HepG2 (cell line): ENCODE results near the gene MIX23. TPM values are rescaled to one million over a fixed set of nuclear protein-coding genes. Genes with fewer than 3 reads are reported as not detected.

Source experiments
- GPN1 ChIP-seq: sonication (generic); formaldehyde crosslinking; IDR thresholded peaks from 2 replicates; pipeline ENCODE4 v1.5.1; 2020; ENCODE audit warnings: missing genetic modification reagents, borderline replicate concordance
- HCFC1 ChIP-seq: fragments of 150-350 bp; IDR thresholded peaks from 2 replicates; pipeline ENCODE4 v1.6.1; 2014; ENCODE audit warnings: low read depth, low read length
- KLF16 ChIP-seq, 2 experiments: sonication (generic) in 1 of 2; formaldehyde crosslinking in 1 of 2; IDR thresholded peaks; 2 replicates each; pipeline versions ENCODE4 v1.6.1 to v1.8.0; 2016 to 2023; ENCODE audit warnings: missing genetic modification reagents in 2 of 2, missing compliant biosample characterization in 1 of 2
- NBN ChIP-seq: fragments of 450-650 bp; conservative IDR thresholded peaks from 2 replicates; pipeline ENCODE4 v1.6.1; 2017
- PCBP2 ChIP-seq: fragments of 200-400 bp; formaldehyde crosslinking; optimal IDR thresholded peaks from 2 replicates; pipeline ENCODE3; 2018; ENCODE audit warnings: low read length, low read depth; ENCODE audit not compliant: poor library complexity, severe bottlenecking
- POLR2A ChIP-seq, 2 experiments: IDR thresholded peaks; 2 replicates each; pipeline ENCODE4 v1.6.1; 2011; ENCODE audit warnings: low read depth in 2 of 2, low read length in 2 of 2, mild to moderate bottlenecking in 1 of 2, moderate library complexity in 1 of 2; ENCODE audit not compliant: insufficient read depth in 1 of 2
- ZFP36L1 ChIP-seq: sonication (generic); formaldehyde crosslinking; IDR thresholded peaks from 2 replicates; pipeline ENCODE4 v1.8.0; 2022; ENCODE audit warnings: mild to moderate bottlenecking, missing genetic modification reagents, moderate library complexity
- ZNF446 ChIP-seq: sonication (generic); formaldehyde crosslinking; IDR thresholded peaks from 2 replicates; pipeline ENCODE4 v1.5.0; 2020; ENCODE audit warnings: mild to moderate bottlenecking, missing genetic modification reagents
- polyA plus RNA-seq, 8 experiments: library from polyadenylated mRNA; depleted of rRNA in 3 of 8; stranded (reverse) in 7 of 8; unstranded in 1 of 8; fragments of >200 nt; fragmentation: Illumina TruSeq in 4 of 8; extraction: Trizol in 4 of 8; gene quantifications; 2 replicates each; pipeline versions ENCODE4 v1.2.1 to v1.2.3, GENCODE V29; 2011 to 2016; ENCODE audit warnings: low read depth in 4 of 8, missing spikeins in 1 of 8, mixed read lengths in 1 of 8; ENCODE audit not compliant: insufficient read depth in 1 of 8
- total RNA-seq, 5 experiments: library from RNA; depleted of rRNA; stranded (reverse); fragments of >200 nt; fragmentation: Illumina TruSeq; extraction: Trizol; gene quantifications; 2 replicates each; pipeline ENCODE4 v1.2.3, GENCODE V29; 2016; ENCODE audit warnings: low read depth in 1 of 5
- TF ChIP-seq, protein P1 (sequence below): sonication (generic); formaldehyde crosslinking; IDR thresholded peaks from 2 replicates; pipeline ENCODE4 v1.5.0; 2020; ENCODE audit warnings: mild to moderate bottlenecking, missing genetic modification reagents, borderline replicate concordance
- TF ChIP-seq, protein P2 (sequence below): sonication (generic); formaldehyde crosslinking; IDR thresholded peaks from 2 replicates; pipeline ENCODE4 v1.8.0; 2022; ENCODE audit warnings: missing genetic modification reagents, mild to moderate bottlenecking, moderate library complexity, borderline replicate concordance
- TF ChIP-seq, protein P3 (sequence below): sonication (generic); formaldehyde crosslinking; IDR thresholded peaks from 2 replicates; pipeline ENCODE4 v1.4.0; 2020; ENCODE audit warnings: missing genetic modification reagents, borderline replicate concordance
- TF ChIP-seq, protein P4 (sequence below): fragments of 450-650 bp; IDR thresholded peaks from 2 replicates; pipeline ENCODE4 v1.6.1; 2017
- TF ChIP-seq, protein P5 (sequence below): sonication (generic); formaldehyde crosslinking; conservative IDR thresholded peaks from 2 replicates; pipeline ENCODE4 v1.4.0; 2020; ENCODE audit warnings: missing genetic modification reagents

The MIX23 gene
- total and polyA plus RNA-seq, 2 of the 13 experiments (the other 11 are each of a cell fraction or from before 2014, with no cell fraction given): 20.0 to 152 TPM

DNA sequence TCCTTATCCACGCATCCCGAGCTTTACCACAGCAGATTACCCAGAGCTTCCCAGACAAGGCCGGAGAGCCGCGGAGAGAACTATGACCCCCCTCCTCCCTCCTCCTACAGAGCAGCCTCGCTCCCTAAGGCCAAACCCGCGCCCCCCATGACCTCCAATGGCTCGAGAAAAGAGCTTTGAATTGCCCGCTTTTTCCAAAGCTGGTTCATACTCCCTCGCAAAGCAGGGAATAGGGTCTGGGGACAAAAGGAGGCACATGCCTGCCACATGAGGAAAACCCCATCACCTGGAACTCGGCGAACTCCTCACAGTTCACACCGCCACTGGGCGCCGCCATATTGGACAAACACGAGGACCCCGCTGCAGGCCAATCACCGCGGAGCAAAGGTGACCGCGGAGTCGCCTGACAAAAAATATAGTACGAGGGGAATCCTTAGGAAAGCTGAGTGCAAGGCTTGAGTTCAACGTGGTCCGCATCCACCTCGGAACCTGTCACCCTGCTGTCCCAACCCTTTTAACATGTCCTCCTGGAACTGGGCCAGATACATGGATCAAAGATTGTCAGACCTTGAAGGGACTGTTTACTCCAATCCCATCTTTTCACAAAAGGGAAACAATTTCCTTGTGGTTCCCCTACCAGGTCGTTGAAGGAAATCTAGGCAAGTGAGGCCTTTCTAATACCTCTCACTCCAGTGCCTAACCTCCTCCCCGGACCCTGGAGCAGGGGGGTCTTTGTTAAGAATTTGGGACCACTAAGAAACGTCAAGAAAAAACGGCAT, at the start of gene MIX23 (continued):
- TF ChIP-seq GPN1 (CRISPR knock-in tag): no peak
- TF ChIP-seq, protein P1, sequence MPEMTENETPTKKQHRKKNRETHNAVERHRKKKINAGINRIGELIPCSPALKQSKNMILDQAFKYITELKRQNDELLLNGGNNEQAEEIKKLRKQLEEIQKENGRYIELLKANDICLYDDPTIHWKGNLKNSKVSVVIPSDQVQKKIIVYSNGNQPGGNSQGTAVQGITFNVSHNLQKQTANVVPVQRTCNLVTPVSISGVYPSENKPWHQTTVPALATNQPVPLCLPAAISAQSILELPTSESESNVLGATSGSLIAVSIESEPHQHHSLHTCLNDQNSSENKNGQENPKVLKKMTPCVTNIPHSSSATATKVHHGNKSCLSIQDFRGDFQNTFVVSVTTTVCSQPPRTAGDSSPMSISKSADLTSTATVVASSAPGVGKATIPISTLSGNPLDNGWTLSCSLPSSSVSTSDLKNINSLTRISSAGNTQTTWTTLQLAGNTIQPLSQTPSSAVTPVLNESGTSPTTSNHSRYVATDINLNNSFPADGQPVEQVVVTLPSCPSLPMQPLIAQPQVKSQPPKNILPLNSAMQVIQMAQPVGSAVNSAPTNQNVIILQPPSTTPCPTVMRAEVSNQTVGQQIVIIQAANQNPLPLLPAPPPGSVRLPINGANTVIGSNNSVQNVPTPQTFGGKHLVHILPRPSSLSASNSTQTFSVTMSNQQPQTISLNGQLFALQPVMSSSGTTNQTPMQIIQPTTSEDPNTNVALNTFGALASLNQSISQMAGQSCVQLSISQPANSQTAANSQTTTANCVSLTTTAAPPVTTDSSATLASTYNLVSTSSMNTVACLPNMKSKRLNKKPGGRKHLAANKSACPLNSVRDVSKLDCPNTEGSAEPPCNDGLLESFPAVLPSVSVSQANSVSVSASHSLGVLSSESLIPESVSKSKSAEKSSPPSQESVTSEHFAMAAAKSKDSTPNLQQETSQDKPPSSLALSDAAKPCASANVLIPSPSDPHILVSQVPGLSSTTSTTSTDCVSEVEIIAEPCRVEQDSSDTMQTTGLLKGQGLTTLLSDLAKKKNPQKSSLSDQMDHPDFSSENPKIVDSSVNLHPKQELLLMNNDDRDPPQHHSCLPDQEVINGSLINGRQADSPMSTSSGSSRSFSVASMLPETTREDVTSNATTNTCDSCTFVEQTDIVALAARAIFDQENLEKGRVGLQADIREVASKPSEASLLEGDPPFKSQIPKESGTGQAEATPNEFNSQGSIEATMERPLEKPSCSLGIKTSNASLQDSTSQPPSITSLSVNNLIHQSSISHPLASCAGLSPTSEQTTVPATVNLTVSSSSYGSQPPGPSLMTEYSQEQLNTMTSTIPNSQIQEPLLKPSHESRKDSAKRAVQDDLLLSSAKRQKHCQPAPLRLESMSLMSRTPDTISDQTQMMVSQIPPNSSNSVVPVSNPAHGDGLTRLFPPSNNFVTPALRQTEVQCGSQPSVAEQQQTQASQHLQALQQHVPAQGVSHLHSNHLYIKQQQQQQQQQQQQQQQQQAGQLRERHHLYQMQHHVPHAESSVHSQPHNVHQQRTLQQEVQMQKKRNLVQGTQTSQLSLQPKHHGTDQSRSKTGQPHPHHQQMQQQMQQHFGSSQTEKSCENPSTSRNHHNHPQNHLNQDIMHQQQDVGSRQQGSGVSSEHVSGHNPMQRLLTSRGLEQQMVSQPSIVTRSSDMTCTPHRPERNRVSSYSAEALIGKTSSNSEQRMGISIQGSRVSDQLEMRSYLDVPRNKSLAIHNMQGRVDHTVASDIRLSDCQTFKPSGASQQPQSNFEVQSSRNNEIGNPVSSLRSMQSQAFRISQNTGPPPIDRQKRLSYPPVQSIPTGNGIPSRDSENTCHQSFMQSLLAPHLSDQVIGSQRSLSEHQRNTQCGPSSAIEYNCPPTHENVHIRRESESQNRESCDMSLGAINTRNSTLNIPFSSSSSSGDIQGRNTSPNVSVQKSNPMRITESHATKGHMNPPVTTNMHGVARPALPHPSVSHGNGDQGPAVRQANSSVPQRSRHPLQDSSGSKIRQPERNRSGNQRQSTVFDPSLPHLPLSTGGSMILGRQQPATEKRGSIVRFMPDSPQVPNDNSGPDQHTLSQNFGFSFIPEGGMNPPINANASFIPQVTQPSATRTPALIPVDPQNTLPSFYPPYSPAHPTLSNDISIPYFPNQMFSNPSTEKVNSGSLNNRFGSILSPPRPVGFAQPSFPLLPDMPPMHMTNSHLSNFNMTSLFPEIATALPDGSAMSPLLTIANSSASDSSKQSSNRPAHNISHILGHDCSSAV (CRISPR knock-in tag): no peak
- 0 out of 2 replicates have a peak, but pooled peaks have one; percentile 53 for TF ChIP-seq ZFP36L1 (CRISPR knock-in tag)
- TF ChIP-seq, protein P2, sequence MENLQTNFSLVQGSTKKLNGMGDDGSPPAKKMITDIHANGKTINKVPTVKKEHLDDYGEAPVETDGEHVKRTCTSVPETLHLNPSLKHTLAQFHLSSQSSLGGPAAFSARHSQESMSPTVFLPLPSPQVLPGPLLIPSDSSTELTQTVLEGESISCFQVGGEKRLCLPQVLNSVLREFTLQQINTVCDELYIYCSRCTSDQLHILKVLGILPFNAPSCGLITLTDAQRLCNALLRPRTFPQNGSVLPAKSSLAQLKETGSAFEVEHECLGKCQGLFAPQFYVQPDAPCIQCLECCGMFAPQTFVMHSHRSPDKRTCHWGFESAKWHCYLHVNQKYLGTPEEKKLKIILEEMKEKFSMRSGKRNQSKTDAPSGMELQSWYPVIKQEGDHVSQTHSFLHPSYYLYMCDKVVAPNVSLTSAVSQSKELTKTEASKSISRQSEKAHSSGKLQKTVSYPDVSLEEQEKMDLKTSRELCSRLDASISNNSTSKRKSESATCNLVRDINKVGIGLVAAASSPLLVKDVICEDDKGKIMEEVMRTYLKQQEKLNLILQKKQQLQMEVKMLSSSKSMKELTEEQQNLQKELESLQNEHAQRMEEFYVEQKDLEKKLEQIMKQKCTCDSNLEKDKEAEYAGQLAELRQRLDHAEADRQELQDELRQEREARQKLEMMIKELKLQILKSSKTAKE (CRISPR knock-in tag): no peak
- peak; percentile 4 for TF ChIP-seq PCBP2
- TF ChIP-seq NBN: no peak
- peak; percentile 63; the same call in 1 of the 2 replicates for TF ChIP-seq HCFC1
- TF ChIP-seq, protein P3, sequence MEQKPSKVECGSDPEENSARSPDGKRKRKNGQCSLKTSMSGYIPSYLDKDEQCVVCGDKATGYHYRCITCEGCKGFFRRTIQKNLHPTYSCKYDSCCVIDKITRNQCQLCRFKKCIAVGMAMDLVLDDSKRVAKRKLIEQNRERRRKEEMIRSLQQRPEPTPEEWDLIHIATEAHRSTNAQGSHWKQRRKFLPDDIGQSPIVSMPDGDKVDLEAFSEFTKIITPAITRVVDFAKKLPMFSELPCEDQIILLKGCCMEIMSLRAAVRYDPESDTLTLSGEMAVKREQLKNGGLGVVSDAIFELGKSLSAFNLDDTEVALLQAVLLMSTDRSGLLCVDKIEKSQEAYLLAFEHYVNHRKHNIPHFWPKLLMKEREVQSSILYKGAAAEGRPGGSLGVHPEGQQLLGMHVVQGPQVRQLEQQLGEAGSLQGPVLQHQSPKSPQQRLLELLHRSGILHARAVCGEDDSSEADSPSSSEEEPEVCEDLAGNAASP: peak; percentile 19
- no peak; the same call in 1 of the 2 replicates for TF ChIP-seq ZNF446 (CRISPR knock-in tag)
- TF ChIP-seq, protein P4, sequence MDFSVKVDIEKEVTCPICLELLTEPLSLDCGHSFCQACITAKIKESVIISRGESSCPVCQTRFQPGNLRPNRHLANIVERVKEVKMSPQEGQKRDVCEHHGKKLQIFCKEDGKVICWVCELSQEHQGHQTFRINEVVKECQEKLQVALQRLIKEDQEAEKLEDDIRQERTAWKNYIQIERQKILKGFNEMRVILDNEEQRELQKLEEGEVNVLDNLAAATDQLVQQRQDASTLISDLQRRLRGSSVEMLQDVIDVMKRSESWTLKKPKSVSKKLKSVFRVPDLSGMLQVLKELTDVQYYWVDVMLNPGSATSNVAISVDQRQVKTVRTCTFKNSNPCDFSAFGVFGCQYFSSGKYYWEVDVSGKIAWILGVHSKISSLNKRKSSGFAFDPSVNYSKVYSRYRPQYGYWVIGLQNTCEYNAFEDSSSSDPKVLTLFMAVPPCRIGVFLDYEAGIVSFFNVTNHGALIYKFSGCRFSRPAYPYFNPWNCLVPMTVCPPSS: no peak
- TF ChIP-seq KLF16 (CRISPR knock-in tag; IDR thresholded peaks at IDR 0.05): 0 out of 4 replicates have a peak, but pooled peaks of 1 of the 2 experiments have one; percentile 58
- peak; percentile 76 to 96 for TF ChIP-seq POLR2A (IDR thresholded peaks at IDR 0.05; ENCODE audit: insufficient read depth in 1 of 2, low read depth in 2 of 2, low read length in 2 of 2)
- TF ChIP-seq, protein P5, sequence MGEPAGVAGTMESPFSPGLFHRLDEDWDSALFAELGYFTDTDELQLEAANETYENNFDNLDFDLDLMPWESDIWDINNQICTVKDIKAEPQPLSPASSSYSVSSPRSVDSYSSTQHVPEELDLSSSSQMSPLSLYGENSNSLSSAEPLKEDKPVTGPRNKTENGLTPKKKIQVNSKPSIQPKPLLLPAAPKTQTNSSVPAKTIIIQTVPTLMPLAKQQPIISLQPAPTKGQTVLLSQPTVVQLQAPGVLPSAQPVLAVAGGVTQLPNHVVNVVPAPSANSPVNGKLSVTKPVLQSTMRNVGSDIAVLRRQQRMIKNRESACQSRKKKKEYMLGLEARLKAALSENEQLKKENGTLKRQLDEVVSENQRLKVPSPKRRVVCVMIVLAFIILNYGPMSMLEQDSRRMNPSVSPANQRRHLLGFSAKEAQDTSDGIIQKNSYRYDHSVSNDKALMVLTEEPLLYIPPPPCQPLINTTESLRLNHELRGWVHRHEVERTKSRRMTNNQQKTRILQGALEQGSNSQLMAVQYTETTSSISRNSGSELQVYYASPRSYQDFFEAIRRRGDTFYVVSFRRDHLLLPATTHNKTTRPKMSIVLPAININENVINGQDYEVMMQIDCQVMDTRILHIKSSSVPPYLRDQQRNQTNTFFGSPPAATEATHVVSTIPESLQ (CRISPR knock-in tag): 0 out of 2 replicates have a peak, but pooled peaks have one; percentile 30
